ENCODE results near the gene CCNA2. TPM values are rescaled to one million over a fixed set of nuclear protein-coding genes. Genes with fewer than 3 reads are reported as not detected.

Gene CCNA2
- total and polyA plus RNA-seq, 4 donors, result 1.4 to 8.8 (median 1.8) TPM

DNA sequence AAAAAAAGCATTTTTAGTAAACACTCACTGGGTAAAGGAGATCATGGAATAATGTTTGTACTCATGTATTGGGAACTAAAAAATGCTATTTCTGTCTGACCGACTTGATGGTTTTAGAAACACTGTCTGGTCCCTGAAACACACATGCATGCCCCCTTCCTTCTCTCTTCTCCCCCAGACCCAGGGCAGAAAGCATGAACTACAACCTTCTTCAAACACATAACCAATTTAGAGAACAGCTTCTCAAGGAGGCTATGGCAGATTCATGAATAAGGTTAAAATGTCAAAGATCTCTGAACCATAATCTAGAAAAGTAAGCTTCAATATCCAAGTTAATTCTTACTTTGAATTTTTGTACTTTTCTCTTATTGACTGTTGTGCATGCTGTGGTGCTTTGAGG, 6.0 kb downstream of the CCNA2 start:
- no peaks in the 10 kb centered on the region for H3K27me3 ChIP-seq (ENCODE audit: control insufficient read depth in 3 of 3, insufficient read depth in 3 of 3, low read length in 2 of 3)
- DNase-seq (no peak), ATAC-seq (ENCODE audit: insufficient read depth, low FRiP score) (no peak)
- peaks cover 2 to 30% (median 24%) of the 10 kb centered on the region in 4 donors for H3K36me3 ChIP-seq (ENCODE audit: control insufficient read depth in 4 of 4, insufficient read depth in 4 of 4, low read length in 4 of 4)
- H3K4me3 ChIP-seq, result no peak overlapping the region
- peaks cover 0 to 17% (median 0%) of the 10 kb centered on the region in 5 donors for H3K4me1 ChIP-seq (ENCODE audit: control insufficient read depth in 5 of 5, insufficient read depth in 5 of 5, low read length in 5 of 5)
- H3K9me3 ChIP-seq (ENCODE audit: control insufficient read depth in 4 of 4, insufficient read depth in 3 of 4, low read length in 3 of 4), result no peaks in the 10 kb centered on the region
- H3K9ac ChIP-seq (ENCODE audit: insufficient read depth in 1 of 2, low read length in 2 of 2), result no peak overlapping the region
- no peak for TF ChIP-seq CTCF (IDR thresholded peaks at IDR 0.05; ENCODE audit: control extremely low read depth, extremely low read depth)
- WGBS, 2 donors, result 79 to 87% methylated on average over 1 of the region's 1 CpG
- no peak overlapping the region for H3K27ac ChIP-seq (ENCODE audit: low read depth in 1 of 2, low read length in 1 of 2)

DNA sequence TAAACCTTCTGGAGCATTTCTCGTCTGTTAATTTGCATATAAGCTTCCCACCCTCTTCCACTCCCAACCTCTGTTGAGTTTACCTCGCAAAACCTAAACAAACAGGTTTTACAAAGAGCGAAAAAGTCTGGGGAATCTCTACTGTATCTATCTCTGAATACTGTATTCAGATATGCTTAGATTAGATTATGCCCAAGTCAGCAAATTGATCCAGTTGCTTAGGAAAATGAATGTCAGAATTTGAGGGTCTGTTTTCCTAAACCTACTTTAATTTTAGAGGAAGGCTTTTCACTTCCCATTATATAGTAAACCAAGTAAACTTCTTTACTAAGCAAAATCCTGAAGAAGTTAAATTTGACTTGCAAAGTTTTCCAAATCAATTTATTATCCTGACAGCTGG, 6.7 kb downstream of the CCNA2 start:
- Histone ChIP-seq H3K4me1 (ENCODE audit: control insufficient read depth in 5 of 5, insufficient read depth in 5 of 5, low read length in 5 of 5) (peaks cover 0 to 10% (median 0%) of the 10 kb centered on the region in 5 donors), H3K27ac (ENCODE audit: low read depth in 1 of 2, low read length in 1 of 2) (no peak overlapping the region), H3K27me3 (ENCODE audit: control insufficient read depth in 3 of 3, insufficient read depth in 3 of 3, low read length in 2 of 3) (no peaks in the 10 kb centered on the region), H3K4me3 (no peak overlapping the region), H3K9me3 (ENCODE audit: control insufficient read depth in 4 of 4, insufficient read depth in 3 of 4, low read length in 3 of 4) (no peaks in the 10 kb centered on the region), H3K36me3 (ENCODE audit: control insufficient read depth in 4 of 4, insufficient read depth in 4 of 4, low read length in 4 of 4) (peaks cover 3 to 32% (median 27%) of the 10 kb centered on the region in 4 donors), H3K9ac (ENCODE audit: insufficient read depth in 1 of 2, low read length in 2 of 2) (no peak overlapping the region)
- no peak for DNase-seq
- no peak for TF ChIP-seq CTCF (IDR thresholded peaks at IDR 0.05; ENCODE audit: control extremely low read depth, extremely low read depth)
- ATAC-seq (ENCODE audit: insufficient read depth, low FRiP score), result no peak
- 92 to 95% methylated on average over 3 of the region's 3 CpGs for WGBS, 2 donors

DNA sequence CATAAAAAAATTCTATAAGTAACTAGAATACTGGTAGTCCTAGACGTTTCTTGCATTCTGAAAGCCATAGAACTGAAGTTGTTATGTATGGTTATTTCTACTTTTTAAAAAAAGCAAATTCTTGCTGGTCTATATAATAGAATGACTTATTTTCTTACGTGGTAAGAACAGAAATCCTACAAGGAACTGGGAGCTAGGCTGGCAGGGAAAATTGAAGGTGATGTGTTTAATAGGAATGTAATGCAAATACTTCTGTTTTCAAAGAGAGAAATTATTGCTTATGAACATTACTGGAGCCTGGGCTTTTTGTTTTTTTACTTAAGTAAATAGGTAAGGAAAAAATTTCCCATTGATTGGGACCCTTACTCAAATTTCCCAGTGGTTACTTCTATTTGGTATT, 8.9 kb downstream of the CCNA2 start:
- DNase-seq, result no peak
- Histone ChIP-seq H3K36me3 (ENCODE audit: control insufficient read depth in 4 of 4, insufficient read depth in 4 of 4, low read length in 4 of 4) (peaks cover 4 to 39% (median 25%) of the 10 kb centered on the region in 4 donors), H3K27me3 (ENCODE audit: control insufficient read depth in 3 of 3, insufficient read depth in 3 of 3, low read length in 2 of 3) (no peaks in the 10 kb centered on the region), H3K4me1 (ENCODE audit: control insufficient read depth in 5 of 5, insufficient read depth in 5 of 5, low read length in 5 of 5) (no peaks in the 10 kb centered on the region), H3K4me3 (no peak overlapping the region), H3K9me3 (ENCODE audit: control insufficient read depth in 4 of 4, insufficient read depth in 3 of 4, low read length in 3 of 4) (no peaks in the 10 kb centered on the region), H3K27ac (ENCODE audit: low read depth in 1 of 2, low read length in 1 of 2) (no peak overlapping the region), H3K9ac (ENCODE audit: insufficient read depth in 1 of 2, low read length in 2 of 2) (no peak overlapping the region)
- 94 to 96% methylated on average over 2 of the region's 2 CpGs for WGBS, 2 donors
- no peak for ATAC-seq (ENCODE audit: insufficient read depth, low FRiP score)
- TF ChIP-seq CTCF (IDR thresholded peaks at IDR 0.05; ENCODE audit: control extremely low read depth, extremely low read depth), result no peak

DNA sequence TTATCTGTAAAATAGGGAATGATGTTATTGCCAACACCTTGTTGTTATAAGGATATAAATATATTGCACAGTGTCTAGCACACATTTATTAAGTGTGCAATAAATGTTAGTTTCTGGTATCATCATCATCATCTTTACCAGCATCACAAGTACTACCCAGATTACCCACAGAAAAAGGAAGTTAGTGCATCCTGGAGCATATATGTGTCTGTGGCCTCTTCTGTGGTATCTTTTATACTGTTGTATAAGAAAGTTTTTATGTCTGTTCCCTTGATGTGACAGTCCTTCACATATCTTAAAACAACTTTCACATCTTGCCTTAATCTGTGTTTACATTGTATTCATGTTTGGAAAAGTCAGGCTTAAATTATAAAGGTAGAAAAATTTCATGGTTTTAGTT, 12.6 kb downstream of the CCNA2 start:
- Histone ChIP-seq H3K4me1 (ENCODE audit: control insufficient read depth in 5 of 5, insufficient read depth in 5 of 5, low read length in 5 of 5) (no peaks in the 10 kb centered on the region), H3K9me3 (ENCODE audit: control insufficient read depth in 4 of 4, insufficient read depth in 3 of 4, low read length in 3 of 4) (no peaks in the 10 kb centered on the region), H3K9ac (ENCODE audit: insufficient read depth in 1 of 2, low read length in 2 of 2) (no peak overlapping the region), H3K4me3 (no peak overlapping the region), H3K36me3 (ENCODE audit: control insufficient read depth in 4 of 4, insufficient read depth in 4 of 4, low read length in 4 of 4) (peaks cover 11 to 39% (median 27%) of the 10 kb centered on the region in 4 donors), H3K27ac (ENCODE audit: low read depth in 1 of 2, low read length in 1 of 2) (no peak overlapping the region), H3K27me3 (ENCODE audit: control insufficient read depth in 3 of 3, insufficient read depth in 3 of 3, low read length in 2 of 3) (no peaks in the 10 kb centered on the region)
- DNase-seq, result no peak
- no peak for TF ChIP-seq CTCF (IDR thresholded peaks at IDR 0.05; ENCODE audit: control extremely low read depth, extremely low read depth)
- no peak for ATAC-seq (ENCODE audit: insufficient read depth, low FRiP score)
